ENCODE measurements around the gene UNG. TPM values are rescaled to one million over a fixed set of nuclear protein-coding genes. Genes with fewer than 3 reads are reported as not detected.

The UNG gene
- total and polyA plus RNA-seq, 9 of the 15 experiments (the other 6 are each of a cell fraction or from before 2014, with no cell fraction given) = 8.4 to 59.8 (median 41.0) TPM

GRCh38 chr12:109052414-109053323 lies 44.7 kb upstream of the UNG start, which contains the start of gene USP30 (continued):
- TF ChIP-seq ZNF778 (CRISPR knock-in tag; IDR thresholded peaks at IDR 0.05) = no peak
- TF ChIP-seq XRCC3 (IDR thresholded peaks at IDR 0.05) = no peak
- no peak for TF ChIP-seq CCAR2 (IDR thresholded peaks at IDR 0.05; ENCODE audit: low read depth, low read length)
- 0 out of 2 replicates have a peak, but pooled peaks have one; percentile 44 for TF ChIP-seq TCF7L2 (IDR thresholded peaks at IDR 0.05; ENCODE audit: low read depth, low read length)
- peak; percentile 80; the same call in 1 of the 2 replicates for TF ChIP-seq ZNF830 (CRISPR knock-in tag; IDR thresholded peaks at IDR 0.05)
- TF ChIP-seq SRSF1 (IDR thresholded peaks at IDR 0.05; ENCODE audit: low read depth, low read length) = no peak
- TF ChIP-seq SNRNP70 (optimal IDR thresholded peaks at IDR 0.05; ENCODE audit: low read depth, low read length) = no peak
- TF ChIP-seq RBBP5 (IDR thresholded peaks at IDR 0.05; ENCODE audit: borderline replicate concordance, insufficient read depth, low read length, poor library complexity, severe bottlenecking) = peak; percentile 99
- no peak for TF ChIP-seq ZNF324 (CRISPR knock-in tag; IDR thresholded peaks at IDR 0.05)
- no peak for TF ChIP-seq FOXK1 (CRISPR knock-in tag; IDR thresholded peaks at IDR 0.05; ENCODE audit: borderline replicate concordance)
- no peak for TF ChIP-seq SAFB (IDR thresholded peaks at IDR 0.05; ENCODE audit: borderline replicate concordance, low read depth, low read length)
- TF ChIP-seq ARNT (IDR thresholded peaks at IDR 0.05) = peak; percentile 29 to 71; a peak in 2 of 4 replicates
- TF ChIP-seq NUFIP1 (IDR thresholded peaks at IDR 0.05; ENCODE audit: partially characterized antibody) = no peak
- no peak for TF ChIP-seq ZNF134 (CRISPR knock-in tag; conservative IDR thresholded peaks at IDR 0.05)

Data from K562 (cell line).